NT2/D1 (cell line): ENCODE data around the gene PDK4.

Experiments
- SUZ12 ChIP-seq: IDR thresholded peaks from 2 replicates; pipeline ENCODE4 v1.6.1; 2011; ENCODE audit not compliant: insufficient read length, insufficient read depth; ENCODE audit errors: extremely low read depth
- YY1 ChIP-seq: IDR thresholded peaks from 2 replicates; pipeline ENCODE4 v1.6.1; 2011; ENCODE audit not compliant: insufficient read length, insufficient read depth
- ZNF274 ChIP-seq: IDR thresholded peaks from 2 replicates; pipeline ENCODE4 v1.6.1; 2011; ENCODE audit warnings: mild to moderate bottlenecking, low read depth, low read length

DNA sequence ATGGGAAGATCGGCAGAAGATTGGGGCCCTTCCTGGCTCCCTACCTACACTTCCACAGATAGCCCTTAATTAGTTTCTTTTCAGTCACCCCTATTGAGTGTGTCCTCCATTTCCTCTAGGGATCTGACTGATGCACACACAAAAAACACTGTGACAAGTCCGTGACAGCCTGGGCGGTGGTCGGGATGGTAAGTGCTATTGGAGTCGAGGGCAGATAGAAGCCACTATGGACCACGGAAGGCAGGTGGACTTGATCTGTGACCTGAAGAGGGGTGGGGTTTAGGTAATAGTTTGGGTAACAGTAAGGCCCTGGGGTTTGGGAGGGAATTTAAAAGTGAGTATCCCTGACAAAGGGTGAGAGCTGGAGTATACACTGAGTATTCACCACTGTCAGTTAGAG, 53.0 kb downstream of the PDK4 start:
- TF ChIP-seq ZNF274 = no peak
- TF ChIP-seq YY1 = no peak
- no peak for TF ChIP-seq SUZ12
